Measurements from ENCODE around the gene OR51E2.

Gene OR51E2

GRCh38 chr11:4662876-4663275 is 34.8 kb downstream of the OR51E2 start:
- no peak for DNase-seq

GRCh38 chr11:4658629-4659445 is 38.8 kb downstream of the OR51E2 start:
- no peak for DNase-seq

- DNase-seq: no peak
Observed at GRCh38 chr11:4654635-4655369, 42.9 kb downstream of the OR51E2 start.

GRCh38 chr11:4647766-4648165 is 49.9 kb downstream of the OR51E2 start:
- no peak for DNase-seq

- DNase-seq: no peak
Observed at GRCh38 chr11:4645974-4646373, 51.7 kb downstream of the OR51E2 start.

GRCh38 chr11:4644233-4644632 is 53.4 kb downstream of the OR51E2 start:
- DNase-seq: no peak

- no peak for DNase-seq
Observed at GRCh38 chr11:4643682-4644081, 54.0 kb downstream of the OR51E2 start, which contains the start of gene OR51E1. OR51E1 (plus strand) TSS chr11:4643982; CDS start chr11:4652527, 8,545 bp downstream.

- no peak for DNase-seq
Observed at GRCh38 chr11:4643076-4643475, 54.6 kb downstream of the OR51E2 start.

GRCh38 chr11:4642043-4642442 is 55.6 kb downstream of the OR51E2 start:
- DNase-seq: no peak

GRCh38 chr11:4641501-4641900 is 56.2 kb downstream of the OR51E2 start:
- no peak for DNase-seq

- no peak for DNase-seq
Observed at GRCh38 chr11:4639931-4640330, 57.7 kb downstream of the OR51E2 start.

- no peak for DNase-seq
Observed at GRCh38 chr11:4637662-4638047, 60.0 kb downstream of the OR51E2 start.

GRCh38 chr11:4636962-4637661 is 60.5 kb downstream of the OR51E2 start, which contains the start of gene OR51D1:
OR51D1 (plus strand) TSS chr11:4637477; CDS start chr11:4639791, 2,314 bp downstream.
- DNase-seq: peak; percentile 61

- DNase-seq: no peak
Observed at GRCh38 chr11:4636136-4636535, 61.5 kb downstream of the OR51E2 start.
